HEK293 (cell line): Measurements from ENCODE around the gene CHRNE.

Experiments
- CTCF ChIA-PET: fragments of 350-600 bp; formaldehyde crosslinking; extraction: SDS; loops from one replicate; lab custom pipeline; 2021; ENCODE audit warnings: antibody characterized with exemption; lab: Yijun Ruan, JAX
- POLR2A ChIA-PET: fragments of 300-600 bp; formaldehyde crosslinking; extraction: SDS; loops from one replicate; lab custom pipeline; 2020; ENCODE audit warnings: antibody characterized with exemption, inconsistent platforms; lab: Yijun Ruan, JAX
- H3K27ac ChIP-seq: fragments of 200-500 bp; sonication (Bioruptor generic); 2 replicates; pipeline ENCODE4 v1.5.1; 2014; ENCODE audit warnings: low read depth, low read length, control low read depth, inconsistent platforms; ENCODE audit errors: extremely low read depth
- H3K36me3 ChIP-seq, 2 experiments: fragments of 200-500 bp in 1 of 2; sonication (Bioruptor generic) in 1 of 2; 1 replicate in 1 of 2; 2 replicates in 1 of 2; pipeline ENCODE4 v1.5.1; 2014 to 2017; ENCODE audit warnings: inconsistent platforms in 2 of 2, low read length in 2 of 2; ENCODE audit not compliant: control insufficient read depth in 2 of 2, insufficient read depth in 1 of 2
- H3K4me1 ChIP-seq: fragments of 200-500 bp; sonication (Bioruptor generic); 2 replicates; pipeline ENCODE4 v1.5.1; 2014; ENCODE audit warnings: mild to moderate bottlenecking, low read length, inconsistent platforms; ENCODE audit not compliant: control insufficient read depth, insufficient read depth
- H3K4me3 ChIP-seq: 2 replicates; pipeline ENCODE4 v1.5.1; 2011; ENCODE audit warnings: low read depth, mild to moderate bottlenecking, control low read depth, low read length, moderate library complexity
- H3K9me3 ChIP-seq: fragments of 200-500 bp; sonication (Bioruptor generic); 2 replicates; pipeline ENCODE4 v1.5.1; 2014; ENCODE audit warnings: low read depth, low read length, inconsistent platforms; ENCODE audit not compliant: control insufficient read depth, insufficient read depth
- CTCF ChIP-seq: fragments of 450-650 bp; formaldehyde crosslinking; IDR thresholded peaks from 2 replicates; pipeline ENCODE4 v1.5.1; 2016; ENCODE audit warnings: missing biosample characterization, missing genetic modification characterization
- MEIS1 ChIP-seq: sonication (generic); formaldehyde crosslinking; IDR thresholded peaks from 2 replicates; pipeline ENCODE4 v1.8.1; 2022; ENCODE audit warnings: missing genetic modification reagents, mild to moderate bottlenecking, borderline replicate concordance
- PATZ1 ChIP-seq: fragments of 450-650 bp; formaldehyde crosslinking; IDR thresholded peaks from 2 replicates; pipeline ENCODE4 v1.5.1; 2016; ENCODE audit warnings: missing biosample characterization, missing genetic modification characterization
- PRDM10 ChIP-seq: fragments of 450-650 bp; formaldehyde crosslinking; IDR thresholded peaks from 2 replicates; pipeline ENCODE4 v1.5.1; 2016; ENCODE audit warnings: missing biosample characterization, missing genetic modification characterization
- YY2 ChIP-seq: fragments of 450-650 bp; formaldehyde crosslinking; IDR thresholded peaks from 2 replicates; pipeline ENCODE4 v1.5.1; 2016; ENCODE audit warnings: missing biosample characterization, missing genetic modification characterization
- ZNF23 ChIP-seq: fragments of 450-650 bp; formaldehyde crosslinking; IDR thresholded peaks from 2 replicates; pipeline ENCODE4 v1.5.1; 2016; ENCODE audit warnings: missing biosample characterization, missing genetic modification characterization, borderline replicate concordance
- ZNF26 ChIP-seq: fragments of 450-650 bp; formaldehyde crosslinking; IDR thresholded peaks from 2 replicates; pipeline ENCODE4 v1.5.1; 2016; ENCODE audit warnings: missing biosample characterization, missing genetic modification characterization
- ZNF341 ChIP-seq: fragments of 450-650 bp; formaldehyde crosslinking; IDR thresholded peaks from 2 replicates; pipeline ENCODE4; 2016; ENCODE audit warnings: low read depth, missing biosample characterization, missing genetic modification characterization
- ZSCAN4 ChIP-seq: fragments of 450-650 bp; formaldehyde crosslinking; IDR thresholded peaks from 2 replicates; pipeline ENCODE4 v1.5.1; 2017; ENCODE audit warnings: missing biosample characterization, missing genetic modification characterization

The CHRNE gene

GRCh38 chr17:4898351-4898750, 4.5 kb downstream of the CHRNE start:
- H3K36me3 ChIP-seq: peaks cover 0 to 63% of the 10 kb centered on the region in 2 experiments; a peak in 2 of 3 replicates
- peaks cover 3% of the 10 kb centered on the region; the same call in 1 of the 2 replicates for H3K4me1 ChIP-seq
- ChIA-PET POLR2A (no interaction called here), CTCF (no interaction called here)
- no peak overlapping the region for H3K27ac ChIP-seq
- H3K9me3 ChIP-seq: no peaks in the 10 kb centered on the region
- TF ChIP-seq YY2 (tag by site-specific recombination): no peak
- no peak overlapping the region for H3K4me3 ChIP-seq

- POLR2A ChIA-PET: no interaction called here
- Histone ChIP-seq H3K4me1 (no peaks in the 10 kb centered on the region), H3K9me3 (no peaks in the 10 kb centered on the region)
- no peak for TF ChIP-seq ZNF26
- TF ChIP-seq ZNF23 (tag by site-specific recombination): no peak
- TF ChIP-seq, all 188 proteins: peak for 0
- no peak overlapping the region for H3K27ac ChIP-seq
- no peak overlapping the region for H3K4me3 ChIP-seq
- CTCF ChIA-PET: interaction anchor here (0.6 to 0.7 kb wide), 2 partner anchors 82 to 164 kb away, joined by 3 to 4 read pairs; no protein-coding TSS in a partner anchor
- H3K36me3 ChIP-seq: peaks cover 0 to 68% of the 10 kb centered on the region in 2 experiments; a peak in 2 of 3 replicates
Measured at GRCh38 chr17:4897785-4898184, 5.1 kb downstream of the CHRNE start.

GRCh38 chr17:4897198-4897687, 5.7 kb downstream of the CHRNE start:
- Histone ChIP-seq H3K27ac (no peak overlapping the region), H3K9me3 (no peaks in the 10 kb centered on the region), H3K4me1 (no peaks in the 10 kb centered on the region), H3K4me3 (no peak overlapping the region), H3K36me3 (peaks cover 0 to 73% of the 10 kb centered on the region in 2 experiments; a peak in 2 of 3 replicates)
- CTCF ChIA-PET: interaction anchor here (0.6 to 1.5 kb wide), 5 partner anchors 82 to 330 kb away, joined by 3 to 5 read pairs (median 4); no protein-coding TSS in a partner anchor
- POLR2A ChIA-PET: no interaction called here
- TF ChIP-seq ZSCAN4 (tag by site-specific recombination) (no peak), PATZ1 (tag by site-specific recombination) (no peak; the same call in 1 of the 2 replicates), ZNF341 (tag by site-specific recombination) (peak; percentile 35; the same call in 1 of the 2 replicates)

- 0 out of 2 replicates have a peak overlapping the region, but pooled peaks have one; percentile 1 for H3K27ac ChIP-seq
- H3K4me3 ChIP-seq: no peak overlapping the region
- CTCF ChIA-PET: interaction anchor here (0.7 to 1.5 kb wide), 3 partner anchors 164 to 330 kb away, joined by 3 to 5 read pairs (median 4); no protein-coding TSS in a partner anchor
- no peaks in the 10 kb centered on the region for H3K4me1 ChIP-seq
- TF ChIP-seq PATZ1 (tag by site-specific recombination) (peak; percentile 31; the same call in 1 of the 2 replicates), CTCF (tag by site-specific recombination) (0 out of 2 replicates have a peak, but pooled peaks have one; percentile 9), MEIS1 (CRISPR knock-in tag) (no peak), PRDM10 (peak; percentile 62)
- TF ChIP-seq, all 188 proteins: peak for 3
- POLR2A ChIA-PET: no interaction called here
- H3K9me3 ChIP-seq: no peaks in the 10 kb centered on the region
- H3K36me3 ChIP-seq: peaks cover 0 to 79% of the 10 kb centered on the region in 2 experiments; a peak in 2 of 3 replicates
Measured at GRCh38 chr17:4896332-4897197, 6.3 kb downstream of the CHRNE start.
